ENCODE data around the gene BAD. TPM values are rescaled to one million over a fixed set of nuclear protein-coding genes. Genes with fewer than 3 reads are reported as not detected.

The BAD gene
- polyA plus RNA-seq, 1 donor (not counting 4 experiments of a cell fraction or from before 2014, with no cell fraction given) = 58.3 TPM

DNA sequence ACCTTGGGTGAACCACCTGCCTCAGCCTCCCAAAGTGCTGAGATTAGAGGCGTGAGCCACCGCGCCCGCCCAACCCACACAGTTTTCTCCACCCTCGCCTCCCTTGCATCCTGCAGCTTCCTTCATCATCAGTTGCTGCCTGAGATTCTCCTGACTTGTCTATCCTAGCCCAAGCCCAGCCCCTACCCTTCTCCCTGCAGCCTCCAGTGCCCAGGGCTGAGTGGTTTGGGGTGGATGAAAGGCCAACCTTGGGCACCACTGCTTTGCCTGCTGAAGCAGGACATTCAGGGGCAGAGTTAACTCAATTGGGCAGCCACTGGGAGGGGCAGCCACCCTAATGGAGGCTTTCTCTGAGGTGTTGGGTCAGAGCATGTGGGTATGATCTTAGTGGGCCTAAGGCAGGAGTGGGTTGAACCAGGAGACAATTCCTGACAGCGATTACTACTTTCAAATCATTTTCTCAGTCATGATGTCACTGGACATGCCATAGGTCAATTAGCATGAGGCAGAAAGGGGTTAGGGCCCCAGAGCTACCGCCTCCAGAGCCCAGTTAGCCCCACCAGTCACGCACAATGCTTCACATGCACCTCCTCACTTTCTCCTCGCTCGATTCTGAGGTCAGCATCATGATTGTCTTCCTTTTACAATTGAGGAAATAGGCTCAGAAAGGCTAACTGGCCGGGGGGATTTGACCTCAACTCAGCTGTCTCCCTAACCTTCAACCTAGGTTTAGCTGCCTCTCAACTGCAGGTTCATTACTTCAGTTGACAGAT lies 44.6 kb downstream of the BAD start:
- peaks cover 52% of the 10 kb centered on the region for H3K4me1 ChIP-seq (ENCODE audit: control insufficient read depth, extremely low read depth, insufficient read depth, low read length)
- H3K9me3 ChIP-seq (ENCODE audit: control insufficient read depth, low read depth, low read length) = no peaks in the 10 kb centered on the region
- no peak for FAIRE-seq
- no peak for DNase-seq (ENCODE audit: low read depth, low spot score)
- no peak overlapping the region for H2AFZ ChIP-seq (ENCODE audit: control insufficient read depth, low read length)
- peaks cover 14 to 34% of the 10 kb centered on the region in 2 experiments for H3K36me3 ChIP-seq (ENCODE audit: control insufficient read depth in 2 of 2, extremely low read depth in 1 of 2, insufficient read depth in 2 of 2, low read length in 2 of 2)
- no peaks in the 10 kb centered on the region for H3K27me3 ChIP-seq (ENCODE audit: control insufficient read depth, extremely low read depth, insufficient read depth, low read length)
- H3K9me1 ChIP-seq (ENCODE audit: control insufficient read depth, extremely low read depth, insufficient read depth, low read length) = no peaks in the 10 kb centered on the region
- H3K4me3 ChIP-seq (ENCODE audit: control insufficient read depth in 2 of 3, extremely low read depth in 1 of 3, insufficient read depth in 2 of 3, low read depth in 1 of 3, low read length in 3 of 3) = peak overlapping the region in 1 of 3 experiments; percentile 74
- peak overlapping the region; percentile 89 for H3K9ac ChIP-seq (ENCODE audit: control insufficient read depth, extremely low read depth, insufficient read depth, low read length)
- H3K4me2 ChIP-seq (ENCODE audit: control insufficient read depth, extremely low read depth, insufficient read depth, low read depth, low read length) = peak overlapping the region; percentile 76
- dilution Hi-C loops (cut with MboI; ENCODE audit: extremely low pct_ligation_motif_present, low sequenced_read_pairs) = no loop called here
- peaks cover 12% of the 10 kb centered on the region for H3K79me2 ChIP-seq (ENCODE audit: control insufficient read depth, insufficient read depth, low read length)
- TF ChIP-seq, protein P1, sequence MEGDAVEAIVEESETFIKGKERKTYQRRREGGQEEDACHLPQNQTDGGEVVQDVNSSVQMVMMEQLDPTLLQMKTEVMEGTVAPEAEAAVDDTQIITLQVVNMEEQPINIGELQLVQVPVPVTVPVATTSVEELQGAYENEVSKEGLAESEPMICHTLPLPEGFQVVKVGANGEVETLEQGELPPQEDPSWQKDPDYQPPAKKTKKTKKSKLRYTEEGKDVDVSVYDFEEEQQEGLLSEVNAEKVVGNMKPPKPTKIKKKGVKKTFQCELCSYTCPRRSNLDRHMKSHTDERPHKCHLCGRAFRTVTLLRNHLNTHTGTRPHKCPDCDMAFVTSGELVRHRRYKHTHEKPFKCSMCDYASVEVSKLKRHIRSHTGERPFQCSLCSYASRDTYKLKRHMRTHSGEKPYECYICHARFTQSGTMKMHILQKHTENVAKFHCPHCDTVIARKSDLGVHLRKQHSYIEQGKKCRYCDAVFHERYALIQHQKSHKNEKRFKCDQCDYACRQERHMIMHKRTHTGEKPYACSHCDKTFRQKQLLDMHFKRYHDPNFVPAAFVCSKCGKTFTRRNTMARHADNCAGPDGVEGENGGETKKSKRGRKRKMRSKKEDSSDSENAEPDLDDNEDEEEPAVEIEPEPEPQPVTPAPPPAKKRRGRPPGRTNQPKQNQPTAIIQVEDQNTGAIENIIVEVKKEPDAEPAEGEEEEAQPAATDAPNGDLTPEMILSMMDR (optimal IDR thresholded peaks at IDR 0.05 in 1 of 3, IDR thresholded peaks at IDR 0.05 in 1 of 3, conservative IDR thresholded peaks at IDR 0.05 in 1 of 3; ENCODE audit: extremely low read depth in 1 of 3, insufficient read depth in 2 of 3, low read length in 3 of 3) = no peak
- TF ChIP-seq EZH2 (IDR thresholded peaks at IDR 0.05; ENCODE audit: low read length) = no peak
- no peaks in the 10 kb centered on the region for H4K20me1 ChIP-seq (ENCODE audit: control insufficient read depth, extremely low read depth, insufficient read depth, low read length)
- peak overlapping the region; percentile 98 for H3K27ac ChIP-seq (ENCODE audit: control insufficient read depth, insufficient read depth, low read length)

DNA sequence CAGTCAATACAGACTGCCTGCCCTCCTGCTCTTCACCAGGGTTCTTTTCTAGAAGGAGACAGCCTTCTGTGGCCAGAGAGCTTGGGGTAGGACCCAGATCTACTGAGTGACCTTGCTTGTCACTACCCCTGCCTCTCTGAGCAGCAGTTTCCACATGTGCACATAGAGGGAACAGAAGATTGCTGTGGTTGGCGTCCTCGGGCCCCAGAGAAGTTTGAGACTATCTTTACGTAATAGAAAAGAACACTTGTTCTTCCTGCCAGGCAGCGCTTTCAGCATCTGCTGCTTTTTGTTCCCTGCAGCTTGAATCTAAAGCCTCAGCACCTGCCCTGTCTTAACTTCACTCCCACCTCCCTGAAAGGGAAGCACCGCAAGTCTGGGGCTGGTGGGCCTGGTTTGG lies 45.5 kb downstream of the BAD start:
- dilution Hi-C loops (cut with MboI; ENCODE audit: extremely low pct_ligation_motif_present, low sequenced_read_pairs) = no loop called here
- no peak overlapping the region for H3K27ac ChIP-seq (ENCODE audit: control insufficient read depth, insufficient read depth, low read length)

More for the DNA sequence above, 45.5 kb downstream of the BAD start:
- H3K9ac ChIP-seq (ENCODE audit: control insufficient read depth, extremely low read depth, insufficient read depth, low read length) = no peak overlapping the region
- H3K36me3 ChIP-seq (ENCODE audit: control insufficient read depth in 2 of 2, extremely low read depth in 1 of 2, insufficient read depth in 2 of 2, low read length in 2 of 2) = peaks cover 11 to 30% of the 10 kb centered on the region in 2 experiments
- H2AFZ ChIP-seq (ENCODE audit: control insufficient read depth, low read length) = no peak overlapping the region
- H4K20me1 ChIP-seq (ENCODE audit: control insufficient read depth, extremely low read depth, insufficient read depth, low read length) = no peaks in the 10 kb centered on the region
- no peak overlapping the region for H3K4me2 ChIP-seq (ENCODE audit: control insufficient read depth, extremely low read depth, insufficient read depth, low read depth, low read length)
- TF ChIP-seq, protein P1 (optimal IDR thresholded peaks at IDR 0.05 in 1 of 3, IDR thresholded peaks at IDR 0.05 in 1 of 3, conservative IDR thresholded peaks at IDR 0.05 in 1 of 3; ENCODE audit: extremely low read depth in 1 of 3, insufficient read depth in 2 of 3, low read length in 3 of 3) = no peak
- no peak for TF ChIP-seq EZH2 (IDR thresholded peaks at IDR 0.05; ENCODE audit: low read length)
- no peaks in the 10 kb centered on the region for H3K9me1 ChIP-seq (ENCODE audit: control insufficient read depth, extremely low read depth, insufficient read depth, low read length)
- H3K9me3 ChIP-seq (ENCODE audit: control insufficient read depth, low read depth, low read length) = no peaks in the 10 kb centered on the region
- peaks cover 47% of the 10 kb centered on the region for H3K4me1 ChIP-seq (ENCODE audit: control insufficient read depth, extremely low read depth, insufficient read depth, low read length)
- no peaks in the 10 kb centered on the region for H3K27me3 ChIP-seq (ENCODE audit: control insufficient read depth, extremely low read depth, insufficient read depth, low read length)
- H3K4me3 ChIP-seq (ENCODE audit: control insufficient read depth in 2 of 3, extremely low read depth in 1 of 3, insufficient read depth in 2 of 3, low read depth in 1 of 3, low read length in 3 of 3) = no peak overlapping the region
- H3K79me2 ChIP-seq (ENCODE audit: control insufficient read depth, insufficient read depth, low read length) = peaks cover 7% of the 10 kb centered on the region
- no peak for DNase-seq (ENCODE audit: low read depth, low spot score)
- no peak for FAIRE-seq

All from keratinocyte (primary cell).